Ascending aorta (tissue), 2 donors: ENCODE results near the gene MRPS6. TPM values are rescaled to one million over a fixed set of nuclear protein-coding genes. Genes with fewer than 3 reads are reported as not detected.

ENCODE experiments used
- DNase-seq, 2 donors: peaks; one replicate each; pipeline ENCODE4 v3.0.0-alpha.2; 2019; ENCODE audit warnings: low spot score in 2 of 2
- H3K27ac ChIP-seq, 2 donors: fragments of 200-600 bp; sonication (generic); one replicate each; pipeline ENCODE4 v1.5.1; 2016 to 2017; ENCODE audit warnings: mild to moderate bottlenecking in 1 of 2
- H3K27me3 ChIP-seq: fragments of 200-600 bp; sonication (generic); one replicate; pipeline ENCODE4 v1.5.1; 2017
- H3K36me3 ChIP-seq, 2 donors: fragments of 200-600 bp; sonication (generic); one replicate each; pipeline ENCODE4 v1.5.1; 2016
- H3K4me1 ChIP-seq, 2 donors: fragments of 200-600 bp; sonication (generic); one replicate each; pipeline ENCODE4 v1.5.1; 2016 to 2017; ENCODE audit warnings: mild to moderate bottlenecking in 1 of 2
- H3K4me3 ChIP-seq, 2 donors: fragments of 200-600 bp; sonication (generic); one replicate each; pipeline ENCODE4 v1.5.1; 2016 to 2017; ENCODE audit warnings: mild to moderate bottlenecking in 1 of 2
- H3K9me3 ChIP-seq, 2 donors: fragments of 200-600 bp; sonication (generic); one replicate each; pipeline ENCODE4 v1.5.1; 2016
- intact Hi-C: fragments of 100-400 bp; cut with DNase I; formaldehyde crosslinking; loops from one replicate; pipeline ENCODE4 v1.15.1; 2023
- total RNA-seq: library from RNA; depleted of rRNA; stranded (reverse); fragments of >200 nt; gene quantifications from one replicate; pipeline ENCODE4 v1.1.0, GENCODE V29; 2016
- TF ChIP-seq, protein P1 (sequence below), 3 experiments: fragments of 200-600 bp in 2 of 3; fragments of 450-650 bp in 1 of 3; sonication (generic) in 2 of 3; IDR thresholded peaks; one replicate each; pipeline ENCODE4 v1.5.1; 2016 to 2019; ENCODE audit warnings: antibody characterized with exemption in 3 of 3, mild to moderate bottlenecking in 1 of 3, moderate library complexity in 1 of 3

Gene MRPS6
- total RNA-seq, 1 donor from 2014 or later: 17.8 TPM

GRCh38 chr21:34086887-34087306 is 13.5 kb downstream of the MRPS6 start:
- TF ChIP-seq, protein P1, sequence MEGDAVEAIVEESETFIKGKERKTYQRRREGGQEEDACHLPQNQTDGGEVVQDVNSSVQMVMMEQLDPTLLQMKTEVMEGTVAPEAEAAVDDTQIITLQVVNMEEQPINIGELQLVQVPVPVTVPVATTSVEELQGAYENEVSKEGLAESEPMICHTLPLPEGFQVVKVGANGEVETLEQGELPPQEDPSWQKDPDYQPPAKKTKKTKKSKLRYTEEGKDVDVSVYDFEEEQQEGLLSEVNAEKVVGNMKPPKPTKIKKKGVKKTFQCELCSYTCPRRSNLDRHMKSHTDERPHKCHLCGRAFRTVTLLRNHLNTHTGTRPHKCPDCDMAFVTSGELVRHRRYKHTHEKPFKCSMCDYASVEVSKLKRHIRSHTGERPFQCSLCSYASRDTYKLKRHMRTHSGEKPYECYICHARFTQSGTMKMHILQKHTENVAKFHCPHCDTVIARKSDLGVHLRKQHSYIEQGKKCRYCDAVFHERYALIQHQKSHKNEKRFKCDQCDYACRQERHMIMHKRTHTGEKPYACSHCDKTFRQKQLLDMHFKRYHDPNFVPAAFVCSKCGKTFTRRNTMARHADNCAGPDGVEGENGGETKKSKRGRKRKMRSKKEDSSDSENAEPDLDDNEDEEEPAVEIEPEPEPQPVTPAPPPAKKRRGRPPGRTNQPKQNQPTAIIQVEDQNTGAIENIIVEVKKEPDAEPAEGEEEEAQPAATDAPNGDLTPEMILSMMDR (IDR thresholded peaks at IDR 0.05): no peak
- DNase-seq: no peak
- H3K4me3 ChIP-seq: no peak overlapping the region
- intact Hi-C loops: no loop called here
- no peaks in the 10 kb centered on the region for H3K36me3 ChIP-seq
- H3K9me3 ChIP-seq: no peaks in the 10 kb centered on the region
- H3K4me1 ChIP-seq: peaks cover 6 to 47% of the 10 kb centered on the region in 2 donors
- H3K27ac ChIP-seq: no peak overlapping the region
- no peaks in the 10 kb centered on the region for H3K27me3 ChIP-seq

DNA sequence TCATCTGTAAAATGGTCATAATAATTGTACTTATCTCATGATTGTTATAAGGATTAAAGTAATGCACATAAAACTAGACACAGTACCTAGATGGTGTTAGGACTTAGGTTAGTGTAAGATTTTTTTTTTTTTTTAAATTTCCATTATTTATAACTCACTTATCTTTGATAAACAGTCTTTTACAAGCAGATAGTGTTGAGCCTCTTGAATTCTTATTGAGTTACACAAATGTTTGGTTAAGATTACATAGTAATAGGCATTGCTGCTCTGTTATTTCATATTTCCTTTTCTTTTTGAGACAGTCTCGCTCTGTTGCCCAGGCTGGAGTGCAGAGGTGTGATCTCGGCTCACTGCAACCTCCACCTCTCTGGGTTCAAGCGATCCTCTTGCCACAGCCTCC is 15.4 kb downstream of the MRPS6 start:
- TF ChIP-seq, protein P1 (IDR thresholded peaks at IDR 0.05): no peak
- peak overlapping the region in 1 of 2 donors; percentile 39 for H3K27ac ChIP-seq
- peaks cover 6 to 45% of the 10 kb centered on the region in 2 donors for H3K4me1 ChIP-seq
- no peaks in the 10 kb centered on the region for H3K9me3 ChIP-seq
- intact Hi-C loops: no loop called here
- no peaks in the 10 kb centered on the region for H3K36me3 ChIP-seq
- no peaks in the 10 kb centered on the region for H3K27me3 ChIP-seq
- H3K4me3 ChIP-seq: no peak overlapping the region
- no peak for DNase-seq

GRCh38 chr21:34091032-34091431 is 17.7 kb downstream of the MRPS6 start:
- H3K4me1 ChIP-seq: peaks cover 4 to 36% of the 10 kb centered on the region in 2 donors
- H3K4me3 ChIP-seq: no peak overlapping the region
- intact Hi-C loops: loop anchor here (5.0 kb wide), 1 partner anchor 36 kb away; no protein-coding TSS in a partner anchor
- peaks cover 11 to 13% of the 10 kb centered on the region in 2 donors for H3K36me3 ChIP-seq
- H3K27me3 ChIP-seq: no peaks in the 10 kb centered on the region
- TF ChIP-seq, protein P1 (IDR thresholded peaks at IDR 0.05): no peak
- no peaks in the 10 kb centered on the region for H3K9me3 ChIP-seq
- no peak for DNase-seq
- peak overlapping the region; percentile 42 to 46 for H3K27ac ChIP-seq

DNA sequence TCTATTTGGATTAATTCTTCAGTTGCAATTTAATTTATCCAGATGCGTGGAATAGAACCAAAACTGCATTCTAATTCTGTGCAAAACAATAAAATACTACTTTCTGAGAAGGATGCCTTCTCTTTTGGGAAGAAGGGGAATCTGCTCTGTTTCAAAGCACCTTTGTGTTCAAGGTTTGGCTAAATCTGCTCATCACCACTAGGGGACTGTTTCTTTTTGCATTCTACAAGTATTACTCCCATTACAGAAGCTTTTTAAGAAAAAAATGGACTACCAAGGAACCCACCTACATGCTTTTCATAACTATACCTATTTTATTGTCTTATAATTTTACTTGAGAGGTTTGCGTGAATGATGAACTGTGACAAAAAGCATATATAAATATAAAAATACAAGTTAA is 18.2 kb downstream of the MRPS6 start:
- no peak for DNase-seq
- Histone ChIP-seq H3K9me3 (no peaks in the 10 kb centered on the region), H3K36me3 (peaks cover 14 to 17% of the 10 kb centered on the region in 2 donors), H3K27me3 (no peaks in the 10 kb centered on the region), H3K4me3 (no peak overlapping the region), H3K4me1 (peaks cover 4 to 38% of the 10 kb centered on the region in 2 donors), H3K27ac (no peak overlapping the region)
- TF ChIP-seq, protein P1 (IDR thresholded peaks at IDR 0.05): peak in 1 of 3 experiments; percentile 12
- intact Hi-C loops: loop anchor here (5.0 kb wide), 1 partner anchor 36 kb away; no protein-coding TSS in a partner anchor

DNA sequence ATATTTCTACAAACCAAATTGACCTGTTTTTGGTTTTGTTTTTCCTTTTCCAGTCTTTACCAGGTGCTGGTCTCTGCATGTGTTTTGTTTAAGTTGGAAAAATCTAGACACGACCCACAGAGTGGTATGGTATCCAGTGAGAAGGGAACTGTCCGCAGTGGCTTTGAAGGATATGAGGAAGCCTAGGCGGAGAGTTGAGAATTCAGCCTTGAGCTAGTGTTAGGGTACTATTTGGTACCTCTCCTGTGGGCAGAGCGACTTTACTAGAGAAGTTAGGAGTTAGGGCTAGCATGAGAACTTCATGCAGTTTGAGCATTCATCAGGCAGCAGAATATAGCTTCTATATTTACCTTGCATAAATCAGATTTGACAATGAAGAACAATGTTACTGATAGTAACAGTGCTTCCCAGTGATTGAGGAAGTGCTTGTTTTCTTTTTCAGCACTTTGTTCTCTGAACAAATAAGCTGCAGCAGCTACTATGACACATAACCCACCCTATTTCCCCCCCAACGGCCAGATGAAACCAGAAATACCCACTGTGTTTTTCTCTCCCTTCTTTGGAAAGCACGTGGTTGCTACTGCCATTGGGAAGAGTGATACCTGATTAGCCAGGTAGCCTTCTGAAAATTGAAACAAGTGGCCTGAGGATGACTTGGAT is 19.0 kb downstream of the MRPS6 start:
- peak overlapping the region; percentile 6 to 33 for H3K27ac ChIP-seq
- H3K4me1 ChIP-seq: peaks cover 4 to 38% of the 10 kb centered on the region in 2 donors
- TF ChIP-seq, protein P1 (IDR thresholded peaks at IDR 0.05): no peak

More for the DNA sequence above, 19.0 kb downstream of the MRPS6 start:
- Histone ChIP-seq H3K27me3 (no peaks in the 10 kb centered on the region), H3K9me3 (no peaks in the 10 kb centered on the region), H3K36me3 (peaks cover 14 to 21% of the 10 kb centered on the region in 2 donors), H3K4me3 (peak overlapping the region in 1 of 2 donors; percentile 1)
- no peak for DNase-seq
- intact Hi-C loops: loop anchor here (5.0 kb wide), 1 partner anchor 35 kb away; no protein-coding TSS in a partner anchor
